ENCODE data around the gene FHAD1.

The FHAD1 gene

GRCh38 chr1:15409388-15410222 is 162.6 kb downstream of the FHAD1 start, which contains the start of gene EFHD2:
Gene EFHD2, plus strand, starts transcription at chr1:15409888. Its CDS starts 84 bp downstream, at chr1:15409972.
- in situ Hi-C loops (cut with HindIII; ENCODE audit: low sequenced_read_pairs) = loop anchor here (10.0 kb wide), 1 partner anchor 275 kb away; no protein-coding TSS in a partner anchor

DNA sequence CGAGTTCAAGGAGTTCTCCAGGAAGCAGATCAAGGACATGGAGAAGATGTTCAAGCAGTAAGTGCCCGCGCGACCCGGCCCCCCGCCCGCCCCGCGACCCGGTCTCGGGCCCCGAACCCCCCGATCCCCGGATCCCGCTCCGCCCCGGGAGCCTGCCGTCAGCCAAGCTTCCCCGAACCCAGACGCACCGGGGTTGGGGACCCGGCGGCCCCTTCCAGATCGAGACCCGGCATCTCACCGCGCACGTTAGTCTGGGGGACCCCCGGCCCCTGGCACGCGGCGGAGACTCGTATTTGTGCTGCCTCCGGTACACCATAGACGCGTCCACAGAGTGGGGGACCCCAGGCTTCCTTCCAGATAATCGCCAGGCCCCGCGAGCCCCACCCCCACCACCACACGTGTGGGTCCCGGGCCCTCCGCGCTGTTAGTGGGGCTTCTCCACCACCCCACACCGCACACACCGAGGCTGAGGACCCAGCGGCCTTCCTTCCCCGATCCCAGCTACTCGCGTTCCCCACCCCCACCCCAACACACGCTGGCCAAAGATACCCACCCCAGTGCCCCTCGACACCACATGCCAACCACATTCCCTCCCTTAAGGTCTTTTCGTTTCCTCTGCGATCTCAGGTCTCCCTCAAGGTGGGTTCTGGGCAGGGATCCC is 163.3 kb downstream of the FHAD1 start:
- in situ Hi-C loops (cut with HindIII; ENCODE audit: low sequenced_read_pairs) = loop anchor here (10.0 kb wide), 1 partner anchor 276 kb away; no protein-coding TSS in a partner anchor

DNA sequence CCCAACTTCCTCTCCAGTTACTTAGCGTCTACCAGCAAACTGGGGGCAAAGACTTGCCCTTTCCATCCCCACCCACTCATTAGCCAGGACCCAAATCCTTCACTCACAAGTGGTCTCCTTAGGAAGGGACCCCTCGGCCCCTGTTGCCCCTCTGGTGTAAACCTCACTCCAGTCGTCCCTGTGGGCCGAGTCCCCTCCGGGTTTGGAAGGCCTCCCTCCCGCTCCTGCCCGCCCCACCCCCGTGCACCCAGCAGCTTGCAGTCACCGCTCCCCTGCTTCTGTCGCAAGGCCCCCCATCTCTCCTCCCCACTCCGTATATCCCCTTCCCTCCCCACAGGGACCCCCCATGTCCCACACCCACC is 163.8 kb downstream of the FHAD1 start:
- in situ Hi-C loops (cut with HindIII; ENCODE audit: low sequenced_read_pairs) = loop anchor here (10.0 kb wide), 1 partner anchor 276 kb away; no protein-coding TSS in a partner anchor

DNA sequence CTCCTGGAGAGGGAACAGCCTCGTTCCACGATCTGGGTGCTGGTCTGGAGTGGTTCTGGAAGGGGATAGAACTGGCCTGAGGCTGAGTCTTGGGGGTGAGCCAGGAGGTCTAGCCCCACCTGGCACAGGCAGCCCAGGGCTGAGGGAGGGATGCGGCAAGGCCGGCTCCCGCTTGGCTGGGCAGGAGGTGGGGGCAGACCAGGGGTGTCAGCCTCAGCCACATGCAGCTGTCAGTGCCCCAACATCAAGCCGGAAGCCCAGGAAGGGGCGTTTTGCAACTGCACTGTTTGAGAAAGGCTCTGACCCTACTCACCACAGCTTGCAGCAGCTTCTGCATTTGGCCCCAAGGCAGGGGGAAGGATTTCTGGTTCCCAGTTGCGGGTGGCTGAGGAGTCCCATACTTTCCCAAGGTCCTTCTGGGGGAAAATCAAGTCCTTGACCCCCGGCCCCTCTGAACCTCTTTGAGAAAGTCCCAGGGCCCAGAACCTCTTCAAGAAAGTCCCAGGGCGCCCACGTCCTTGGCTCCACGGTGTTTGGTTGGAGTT is 164.6 kb downstream of the FHAD1 start:
- in situ Hi-C loops (cut with HindIII; ENCODE audit: low sequenced_read_pairs) = loop anchor here (10.0 kb wide), 1 partner anchor 277 kb away; no protein-coding TSS in a partner anchor

DNA sequence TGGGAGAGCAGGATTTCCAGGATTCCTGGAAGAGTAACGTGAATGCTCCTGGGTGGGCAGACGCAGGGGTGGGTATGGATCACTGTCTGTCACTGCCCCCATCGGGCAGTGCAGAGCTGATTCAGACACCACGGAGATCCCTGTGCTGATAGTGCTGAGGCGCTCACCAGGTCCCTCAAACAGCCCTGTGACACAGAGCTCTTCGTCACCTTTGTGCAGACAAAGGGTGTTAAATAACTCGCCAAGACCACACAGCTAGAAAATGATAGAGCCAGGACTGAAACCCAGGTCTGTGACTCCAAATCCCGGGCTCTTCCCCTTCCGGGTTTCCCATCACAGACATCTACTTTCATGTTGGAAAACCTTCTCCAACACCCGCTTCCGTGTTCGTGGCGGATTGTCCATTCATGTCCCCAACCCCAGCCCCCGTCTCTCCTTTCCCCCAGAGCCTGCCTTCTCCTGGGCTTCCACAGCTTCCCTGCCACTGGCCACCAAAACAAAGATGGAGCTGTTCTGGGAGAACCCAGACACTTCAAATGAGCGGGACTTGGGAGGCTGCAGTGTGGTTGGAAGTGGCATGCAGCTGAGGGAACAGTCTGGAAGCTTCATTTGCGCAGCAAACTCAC is 165.3 kb downstream of the FHAD1 start:
- in situ Hi-C loops (cut with HindIII; ENCODE audit: low sequenced_read_pairs) = loop anchor here (10.0 kb wide), 1 partner anchor 277 kb away; no protein-coding TSS in a partner anchor

GRCh38 chr1:15412843-15413242 is 165.8 kb downstream of the FHAD1 start:
- in situ Hi-C loops (cut with HindIII; ENCODE audit: low sequenced_read_pairs) = loop anchor here (10.0 kb wide), 1 partner anchor 278 kb away; no protein-coding TSS in a partner anchor

- in situ Hi-C loops (cut with HindIII; ENCODE audit: low sequenced_read_pairs) = loop anchor here (10.0 kb wide), 1 partner anchor 279 kb away; no protein-coding TSS in a partner anchor
Measured at GRCh38 chr1:15413563-15414444, 166.8 kb downstream of the FHAD1 start.

GRCh38 chr1:15414445-15414983 is 167.5 kb downstream of the FHAD1 start:
- in situ Hi-C loops (cut with HindIII; ENCODE audit: low sequenced_read_pairs) = loop anchor here (10.0 kb wide), 1 partner anchor 280 kb away; no protein-coding TSS in a partner anchor

DNA sequence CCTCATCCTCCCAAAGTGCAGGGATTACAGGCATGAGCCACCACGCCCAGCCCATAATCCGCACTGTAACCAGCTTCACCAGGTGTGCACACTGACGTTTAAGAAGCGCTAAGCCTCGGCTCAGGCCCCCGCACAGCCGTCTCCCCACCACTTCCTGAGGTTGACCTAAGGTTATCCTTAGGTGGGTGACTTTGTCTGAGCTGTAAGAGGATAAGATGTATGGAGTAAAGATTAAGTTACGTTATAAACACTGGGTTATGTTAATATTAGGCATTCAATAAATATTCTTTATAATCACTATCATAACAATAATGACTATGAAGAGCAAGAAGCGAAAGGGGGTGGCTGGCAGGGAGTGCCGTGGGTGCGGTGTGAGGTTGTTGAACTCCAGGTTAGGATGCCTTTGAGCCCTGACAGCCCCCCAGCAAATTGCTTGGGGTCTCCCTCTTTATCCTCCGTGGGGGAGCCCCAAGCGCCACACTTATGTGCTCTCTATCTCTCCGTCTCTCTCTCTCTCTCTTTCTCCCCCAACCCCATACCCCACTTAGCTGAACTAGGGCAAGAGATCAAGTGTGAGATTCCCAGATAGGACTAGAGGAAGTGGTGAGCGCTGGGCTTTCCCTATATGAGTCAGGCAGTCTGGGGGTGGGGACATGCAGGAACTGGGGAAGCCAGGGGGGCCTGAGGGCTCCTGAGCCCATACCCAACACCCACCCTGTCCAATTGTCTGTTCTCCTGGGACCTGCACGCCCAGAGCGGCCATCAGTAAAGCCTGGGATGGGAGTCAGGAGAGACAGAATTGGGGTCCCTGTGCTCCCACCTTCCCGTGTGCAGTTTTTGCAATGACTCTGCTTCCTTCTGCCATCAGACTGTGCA is 170.3 kb downstream of the FHAD1 start:
- in situ Hi-C loops (cut with HindIII; ENCODE audit: low sequenced_read_pairs) = loop anchor here (10.0 kb wide), 1 partner anchor 282 kb away; no protein-coding TSS in a partner anchor

- in situ Hi-C loops (cut with HindIII; ENCODE audit: low sequenced_read_pairs) = loop anchor here (10.0 kb wide), 1 partner anchor 284 kb away; no protein-coding TSS in a partner anchor
Measured at GRCh38 chr1:15418806-15419515, 171.9 kb downstream of the FHAD1 start.

GRCh38 chr1:15420853-15421465 is 173.9 kb downstream of the FHAD1 start:
- in situ Hi-C loops (cut with HindIII; ENCODE audit: low sequenced_read_pairs) = no loop called here

DNA sequence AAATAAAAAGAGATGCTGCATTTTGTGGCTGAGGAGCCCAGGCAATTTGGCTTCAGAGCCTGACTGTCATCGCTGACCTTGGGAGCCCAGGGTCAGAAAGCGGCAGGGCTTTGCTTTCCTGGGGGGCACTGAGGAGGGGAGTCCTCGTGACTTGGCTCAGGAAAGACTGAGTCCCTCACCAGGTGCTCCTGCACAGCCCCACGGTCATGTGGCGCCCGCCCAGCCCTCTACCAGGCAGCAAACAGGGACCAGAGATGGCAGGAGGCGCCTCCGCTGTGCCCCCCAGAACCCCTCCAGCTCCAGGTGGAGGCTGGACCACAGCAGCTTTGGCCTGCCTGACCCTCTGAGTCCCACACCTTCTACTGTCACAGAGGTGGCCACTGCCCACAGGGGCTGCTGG is 175.8 kb downstream of the FHAD1 start:
- in situ Hi-C loops (cut with HindIII; ENCODE audit: low sequenced_read_pairs) = no loop called here

DNA sequence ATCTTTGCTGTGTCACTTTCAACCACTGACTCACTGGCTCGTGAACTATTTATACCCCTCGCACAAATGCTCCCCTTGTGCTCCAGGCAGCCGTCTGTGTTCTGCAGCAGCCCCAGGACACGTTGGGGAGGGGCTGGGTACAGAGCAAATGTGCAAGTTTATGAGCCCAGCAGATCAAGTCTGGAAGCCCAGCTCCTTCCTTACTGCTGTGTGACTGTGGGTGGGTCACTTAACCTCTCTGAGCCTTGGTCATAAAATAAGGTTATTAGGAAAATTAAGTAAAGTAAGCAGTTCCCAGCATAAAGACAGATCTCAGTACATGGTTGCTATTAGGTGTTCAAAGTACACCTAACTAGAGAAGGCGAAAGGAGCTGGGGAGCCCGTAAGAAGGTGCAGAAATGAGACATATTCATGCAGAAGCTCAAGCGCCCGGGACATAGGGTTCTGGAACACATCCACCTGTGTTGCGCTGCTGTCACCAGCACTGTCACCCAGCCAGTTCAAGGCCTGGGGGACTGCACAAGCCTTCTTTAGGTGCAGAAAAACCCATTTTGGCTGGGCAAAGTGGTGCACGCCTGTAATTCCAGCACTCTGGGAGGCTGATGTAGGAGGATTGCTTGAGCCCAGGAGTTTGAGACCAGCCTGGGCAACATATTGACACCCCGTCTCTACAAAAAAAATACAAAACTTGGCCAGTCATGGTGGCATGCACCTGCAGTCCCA is 176.5 kb downstream of the FHAD1 start:
- in situ Hi-C loops (cut with HindIII; ENCODE audit: low sequenced_read_pairs) = no loop called here

DNA sequence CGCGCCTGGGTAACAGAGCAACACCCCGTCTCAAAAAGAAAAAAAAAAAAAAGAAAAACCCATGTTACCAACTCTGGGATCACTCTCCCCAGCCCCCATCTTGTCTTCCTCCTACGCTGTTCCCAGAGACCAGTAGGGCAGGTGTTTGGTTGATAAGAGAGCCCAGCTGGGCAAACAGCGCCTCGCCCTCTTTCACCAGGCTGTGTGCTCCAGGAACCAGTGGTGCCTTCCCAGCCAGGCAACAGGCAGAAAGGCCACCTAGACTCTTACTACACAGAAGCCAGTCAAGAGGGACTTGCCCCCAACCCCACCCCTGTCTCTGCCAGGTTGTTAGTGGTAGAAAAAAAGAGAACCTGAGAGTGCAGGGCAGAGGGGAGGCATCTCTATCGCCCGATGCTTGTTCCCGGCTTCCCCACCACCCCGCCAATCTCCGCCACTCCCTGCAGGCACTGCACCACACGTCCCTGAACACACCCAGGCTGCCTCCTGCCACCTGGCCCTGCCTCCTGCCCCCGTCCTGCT is 177.2 kb downstream of the FHAD1 start:
- in situ Hi-C loops (cut with HindIII; ENCODE audit: low sequenced_read_pairs) = no loop called here

- in situ Hi-C loops (cut with HindIII; ENCODE audit: low sequenced_read_pairs) = no loop called here
Measured at GRCh38 chr1:15424981-15425380, 178.0 kb downstream of the FHAD1 start.

DNA sequence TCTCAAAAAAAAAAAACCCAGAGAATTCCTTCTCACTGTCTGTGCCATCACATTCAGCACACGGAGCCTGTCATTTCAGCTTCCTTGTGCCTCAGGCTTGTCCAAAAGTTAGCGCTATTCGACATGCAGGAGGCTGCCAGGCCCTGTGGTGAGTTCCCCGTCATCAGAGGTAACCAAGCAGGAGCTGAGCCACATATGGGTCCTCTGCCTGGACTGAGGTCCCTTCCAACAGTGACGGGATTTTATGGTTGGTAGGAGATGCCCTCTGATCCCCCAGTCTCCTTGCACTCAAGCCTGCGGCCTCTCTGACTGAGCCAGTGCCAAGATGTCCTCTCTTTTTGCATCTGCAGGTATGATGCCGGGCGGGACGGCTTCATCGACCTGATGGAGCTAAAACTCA is 178.5 kb downstream of the FHAD1 start:
- in situ Hi-C loops (cut with HindIII; ENCODE audit: low sequenced_read_pairs) = no loop called here

DNA sequence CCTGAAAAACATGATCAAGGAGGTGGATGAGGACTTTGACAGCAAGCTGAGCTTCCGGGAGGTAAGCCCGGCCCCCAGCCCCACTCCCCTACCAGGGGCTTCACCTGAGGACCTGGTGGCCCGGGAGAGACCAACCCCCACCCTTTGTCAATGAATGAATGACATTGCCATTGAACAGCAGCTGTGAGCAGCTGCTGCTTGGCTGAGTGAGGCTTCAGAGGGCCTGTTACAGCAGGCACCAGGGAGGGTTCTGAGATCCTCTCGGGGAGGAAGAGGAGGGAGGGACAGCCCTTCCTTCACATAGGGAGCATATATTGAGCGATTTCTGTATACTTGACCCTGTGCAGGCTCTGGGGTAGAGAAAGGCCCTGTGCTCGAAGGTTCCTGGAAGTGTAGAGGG is 178.9 kb downstream of the FHAD1 start:
- in situ Hi-C loops (cut with HindIII; ENCODE audit: low sequenced_read_pairs) = no loop called here
